GM19372 (cell line): ENCODE results near the gene LEFTY2.
"Not testable (repeated sequence)": the region's sequence is repeated elsewhere in the genome, so short reads cannot be mapped to it uniquely, and the experiment has no call there.

Experiments
- ATAC-seq: cut with Tn5 transposase; IDR thresholded peaks from one replicate; pipeline ENCODE4 v1.9.1; 2021; ENCODE audit warnings: mild to moderate bottlenecking, low read depth, moderate library complexity; ENCODE audit not compliant: unreplicated experiment

The LEFTY2 gene, protein sequence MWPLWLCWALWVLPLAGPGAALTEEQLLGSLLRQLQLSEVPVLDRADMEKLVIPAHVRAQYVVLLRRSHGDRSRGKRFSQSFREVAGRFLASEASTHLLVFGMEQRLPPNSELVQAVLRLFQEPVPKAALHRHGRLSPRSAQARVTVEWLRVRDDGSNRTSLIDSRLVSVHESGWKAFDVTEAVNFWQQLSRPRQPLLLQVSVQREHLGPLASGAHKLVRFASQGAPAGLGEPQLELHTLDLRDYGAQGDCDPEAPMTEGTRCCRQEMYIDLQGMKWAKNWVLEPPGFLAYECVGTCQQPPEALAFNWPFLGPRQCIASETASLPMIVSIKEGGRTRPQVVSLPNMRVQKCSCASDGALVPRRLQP

DNA sequence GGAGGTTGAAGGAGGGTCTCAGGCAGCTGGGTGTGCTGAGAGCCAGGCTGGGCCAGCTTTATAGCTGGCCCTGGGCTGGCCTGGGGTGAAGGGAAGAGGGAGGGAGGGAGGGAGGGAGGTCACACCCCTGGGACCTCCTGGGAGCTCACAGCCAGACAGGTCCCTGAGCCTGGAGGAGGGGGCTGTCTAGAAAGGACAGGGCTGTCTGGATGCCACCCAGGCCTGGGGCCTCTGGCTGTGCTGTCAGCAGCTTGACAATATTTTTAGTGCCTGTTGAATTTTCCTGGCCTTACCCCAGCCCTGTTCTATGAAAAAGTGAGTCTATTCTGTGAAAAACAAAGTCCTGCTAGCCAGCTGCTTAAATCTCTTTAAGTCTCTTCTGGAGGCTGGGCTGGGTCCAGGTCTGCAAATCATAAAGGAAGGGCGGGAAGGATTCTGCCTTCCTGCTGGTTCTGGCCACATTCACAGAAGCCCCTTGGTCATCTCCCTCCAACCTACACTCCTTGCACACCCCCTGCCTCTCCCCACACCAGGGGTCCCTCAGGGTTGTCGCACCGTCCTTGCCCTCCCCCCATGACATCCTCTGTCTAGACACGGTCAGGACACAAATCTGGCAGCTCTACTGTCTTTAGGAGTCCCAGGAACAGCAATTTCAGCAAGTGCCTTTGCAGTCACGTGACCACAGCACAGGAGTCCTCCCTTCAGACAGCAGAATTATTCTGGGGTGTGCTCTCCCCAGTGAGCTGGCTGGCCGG is at the start of gene LEFTY2:
Gene LEFTY2, minus strand, starts transcription at position 34 of the 755 bp plus-strand sequence. CDS start 80 bp downstream, outside the sequence.
- no peak for ATAC-seq

DNA sequence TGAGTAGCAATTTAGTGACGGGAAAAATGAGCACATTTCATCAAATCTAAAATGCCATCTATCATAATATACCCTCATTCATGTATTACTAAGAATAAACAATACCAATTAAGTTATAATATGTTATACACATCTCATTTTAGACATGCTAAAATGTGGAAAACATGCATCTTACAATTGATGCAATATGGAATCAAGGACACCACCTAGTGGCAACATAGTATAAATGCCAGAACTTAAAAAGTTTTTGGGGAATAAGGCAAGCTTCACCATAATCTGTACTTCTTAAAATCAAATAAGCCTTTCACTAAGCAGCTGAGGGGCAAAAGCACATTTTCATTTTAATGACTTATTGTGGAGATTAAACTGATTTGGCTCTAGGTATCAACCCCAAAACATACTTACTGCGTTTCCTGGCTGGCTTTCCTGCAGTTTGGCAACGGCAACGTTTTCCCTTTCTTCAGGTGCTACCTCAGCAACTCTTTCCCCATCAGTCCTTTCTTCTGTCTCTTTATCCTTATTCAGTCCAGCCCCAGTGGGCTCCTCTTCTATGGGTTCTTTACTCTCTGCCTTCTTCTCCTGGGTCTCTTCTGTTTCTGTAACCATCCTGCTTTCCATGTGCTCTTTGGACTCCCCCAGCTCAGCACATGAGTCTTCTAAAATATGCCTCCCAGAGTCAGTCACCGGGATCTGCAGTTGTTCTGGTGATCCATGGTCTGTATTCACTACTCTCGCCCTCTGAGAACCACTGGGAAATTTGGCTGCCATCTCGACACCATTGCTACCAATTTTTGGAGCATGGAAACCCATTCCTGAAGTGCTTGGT is 46.7 kb upstream of the LEFTY2 start:
- ATAC-seq = no peak

DNA sequence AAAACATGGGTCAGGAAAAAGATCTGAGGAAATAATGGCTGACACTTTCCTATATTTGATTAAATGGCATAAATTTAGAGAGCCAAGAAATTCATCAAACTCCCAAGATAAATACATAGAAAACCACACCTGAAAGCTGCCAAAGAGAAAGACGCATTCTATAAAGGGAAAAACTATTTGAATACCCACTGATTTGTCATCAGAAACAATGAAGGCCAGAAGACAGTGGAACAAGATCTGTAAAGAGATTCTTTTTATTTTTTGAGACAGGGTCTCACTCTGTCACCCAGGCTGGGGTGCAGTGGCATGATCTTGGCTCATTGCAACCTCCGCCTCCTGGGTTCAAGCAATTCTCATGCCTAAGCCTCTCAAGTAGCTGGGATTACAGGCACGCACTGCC is 40.7 kb upstream of the LEFTY2 start:
- no peak for ATAC-seq

DNA sequence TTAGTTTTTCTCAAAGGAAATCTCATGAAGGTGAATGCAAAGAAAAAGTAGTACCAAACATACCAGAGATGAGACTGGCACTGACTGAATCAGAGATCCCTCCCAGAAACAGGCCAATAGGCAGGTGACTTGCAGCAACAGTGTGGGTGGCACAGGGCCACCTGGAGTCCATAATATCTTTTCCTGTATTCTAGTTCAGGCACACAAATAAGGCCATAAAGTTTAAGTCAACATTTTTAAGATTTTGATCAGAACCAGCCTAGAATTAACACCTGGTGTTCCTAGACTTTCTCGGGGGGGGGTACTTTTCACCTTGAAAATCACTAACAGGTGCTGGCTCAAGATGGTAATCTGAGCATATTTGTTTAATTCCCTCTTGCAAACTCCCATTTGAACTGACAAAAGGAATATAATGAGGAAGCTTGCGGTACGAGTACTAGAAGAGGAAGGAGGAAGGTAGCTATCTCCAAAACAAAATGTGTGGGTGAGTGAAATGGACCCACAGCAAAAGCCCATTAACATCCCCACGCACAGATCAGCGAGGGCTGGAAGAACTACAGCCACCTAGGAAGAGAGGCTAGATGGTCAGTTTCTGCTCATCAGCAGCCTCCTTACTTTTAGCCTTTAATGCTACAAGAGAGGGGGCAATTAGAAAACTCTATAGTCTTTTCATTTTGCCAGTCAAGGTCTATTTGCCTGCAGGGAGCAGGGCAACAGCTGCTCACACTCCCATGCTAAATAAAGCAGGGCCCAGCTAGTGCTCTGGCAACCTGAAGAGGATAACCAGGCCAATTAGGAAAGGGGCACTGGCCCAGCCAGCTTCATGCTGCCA is 39.2 kb upstream of the LEFTY2 start:
- no peak for ATAC-seq

DNA sequence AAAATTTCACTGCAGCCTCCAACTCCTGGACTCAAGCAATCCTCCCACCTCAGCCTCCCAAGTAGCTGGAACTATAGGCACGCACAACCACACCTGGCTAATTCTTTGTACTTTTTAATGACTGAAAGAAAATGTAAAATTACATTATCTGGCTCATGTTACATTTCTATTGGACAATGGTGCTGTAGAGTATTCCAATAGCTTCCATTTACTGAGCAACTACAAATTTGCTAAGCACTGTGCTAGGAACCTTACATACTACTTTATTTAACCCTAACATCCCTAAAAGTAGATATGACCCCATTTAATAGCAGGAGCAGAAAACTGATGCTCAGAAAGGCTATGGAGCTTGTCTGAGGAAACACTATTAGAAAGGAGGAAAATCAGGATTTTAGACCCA is 38.4 kb upstream of the LEFTY2 start:
- ATAC-seq = no peak

DNA sequence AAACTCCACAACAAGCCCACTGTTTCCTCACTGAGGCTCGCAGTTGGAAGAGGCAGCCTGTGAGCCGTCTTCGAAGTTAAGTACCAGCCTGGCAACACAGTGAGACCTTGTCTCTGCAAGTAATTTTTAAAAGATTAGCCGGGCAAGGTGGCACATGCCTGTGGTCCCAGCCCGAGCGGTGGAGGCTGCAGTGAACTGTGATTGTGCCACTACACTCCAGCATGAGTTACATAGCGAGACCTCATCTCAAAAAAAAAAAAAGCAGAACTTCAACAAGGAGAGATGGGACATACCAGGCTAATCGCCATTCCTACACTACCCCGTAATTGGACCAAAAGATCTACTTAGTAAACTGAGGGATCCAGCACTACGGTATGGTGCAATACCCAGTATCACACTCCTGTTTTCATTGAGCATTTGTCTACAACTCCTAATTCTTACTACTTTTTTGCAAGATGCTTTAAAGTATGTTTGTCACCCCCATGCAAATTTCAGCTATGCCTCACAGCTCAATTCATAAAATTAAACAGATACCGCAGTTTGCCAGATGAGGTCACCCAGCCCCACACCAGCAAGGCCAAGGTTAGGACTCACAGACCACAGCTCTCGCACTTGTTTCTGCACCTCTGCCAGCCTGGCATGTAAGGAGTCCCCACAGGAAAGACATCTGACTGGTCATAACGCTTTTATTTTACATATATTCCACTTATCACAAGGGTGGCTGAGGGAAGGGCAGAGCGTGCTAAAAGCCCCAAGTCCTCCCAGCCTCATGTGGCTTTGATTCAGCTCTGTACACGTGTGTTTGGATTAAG is 37.1 kb upstream of the LEFTY2 start:
- no peak for ATAC-seq

DNA sequence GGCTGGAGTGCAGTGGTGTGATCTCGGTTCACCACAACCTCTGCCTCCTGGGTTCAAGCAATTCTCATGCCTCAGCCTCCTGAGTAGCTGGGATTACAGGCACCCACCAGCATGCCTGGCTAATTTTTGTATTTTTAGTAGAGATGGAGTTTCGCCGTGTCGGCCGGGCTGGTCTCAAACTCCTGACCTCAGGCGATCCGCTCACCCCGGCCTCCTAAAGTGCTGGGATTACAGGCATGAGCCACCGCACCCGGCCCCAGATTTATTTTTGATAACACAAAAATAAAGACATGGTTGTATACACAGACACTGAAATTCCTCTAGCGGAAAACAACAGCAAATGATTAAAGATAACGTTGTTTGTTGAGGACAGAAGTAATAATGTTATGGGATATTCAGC is 34.1 kb upstream of the LEFTY2 start:
- ATAC-seq = not testable (repeated sequence)

DNA sequence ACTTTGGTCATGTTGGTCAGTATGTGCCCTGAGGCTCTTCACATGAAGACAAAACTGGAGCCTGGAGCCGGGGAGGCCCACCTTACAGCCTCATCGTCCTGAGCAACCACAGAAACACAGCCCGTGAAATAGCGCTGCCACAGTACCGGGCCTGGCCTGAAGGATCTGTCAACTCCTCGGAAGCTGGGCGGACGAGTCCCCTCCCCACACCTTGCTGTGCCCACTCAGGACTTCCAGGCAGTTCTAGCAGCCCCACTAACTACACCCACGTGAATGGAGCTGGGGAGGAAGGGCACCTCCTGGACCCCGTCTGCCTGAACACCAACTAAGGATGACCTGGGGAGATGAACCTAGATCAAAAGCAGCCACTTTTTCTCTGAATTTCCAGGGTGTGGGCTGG is 33.4 kb upstream of the LEFTY2 start:
- no peak for ATAC-seq

DNA sequence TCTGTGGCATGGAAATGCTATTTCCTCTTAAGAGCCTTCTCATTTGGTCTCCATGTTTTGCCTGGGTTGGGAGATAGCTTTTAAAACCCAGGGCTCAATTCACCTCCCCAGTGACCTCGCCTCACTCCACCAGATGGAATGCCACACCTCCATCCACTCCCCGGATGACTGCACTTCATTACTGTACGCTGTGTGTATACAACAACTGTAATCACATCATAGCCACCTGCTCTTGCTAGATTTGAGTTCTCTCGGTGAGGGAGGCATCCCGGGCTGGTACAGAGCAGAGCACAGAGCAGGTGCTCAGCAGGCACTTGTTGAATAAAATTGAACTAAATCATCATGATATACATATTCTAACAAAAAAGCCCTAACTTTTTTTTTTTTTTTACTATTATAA is 32.1 kb upstream of the LEFTY2 start:
- ATAC-seq = no peak

DNA sequence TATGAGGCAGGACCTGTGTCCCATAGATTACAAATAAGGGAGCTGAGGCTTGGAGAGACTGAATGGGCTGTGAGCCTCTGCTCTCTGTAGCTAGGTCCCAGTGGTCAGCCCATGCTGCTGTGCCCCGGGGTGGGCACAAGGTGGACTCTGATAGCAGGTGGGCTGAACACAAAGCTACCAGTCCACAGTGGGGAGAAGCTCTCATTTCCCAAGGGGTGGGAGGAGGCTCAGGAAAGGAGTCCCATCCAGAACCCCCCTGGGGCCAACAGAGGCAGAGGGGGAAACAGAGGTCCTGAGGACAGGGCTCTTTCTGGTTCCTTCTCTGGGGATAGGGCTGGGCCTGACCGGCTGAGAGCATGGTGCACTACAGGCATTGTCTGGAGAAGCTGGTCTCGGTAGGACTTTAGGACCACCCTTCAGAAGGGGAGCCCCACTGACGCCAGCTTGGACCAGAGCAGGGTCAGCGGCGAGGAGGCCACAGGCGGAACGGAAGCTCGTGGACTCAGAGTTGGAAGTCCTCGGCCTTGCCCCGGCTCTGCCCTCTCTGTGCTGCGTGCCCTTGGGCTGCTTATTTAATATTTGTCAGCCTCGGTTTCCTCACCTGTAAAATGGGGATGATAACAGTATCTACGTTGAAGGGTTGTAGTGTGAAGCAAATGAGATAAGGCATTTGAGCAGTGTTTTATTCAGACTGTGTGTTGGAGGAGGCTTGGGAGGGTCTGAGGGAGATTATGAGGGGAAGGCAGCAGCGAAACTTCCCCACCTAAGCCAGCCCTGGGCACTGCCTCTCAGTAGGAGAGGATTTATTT is 31.5 kb upstream of the LEFTY2 start:
- no peak for ATAC-seq

DNA sequence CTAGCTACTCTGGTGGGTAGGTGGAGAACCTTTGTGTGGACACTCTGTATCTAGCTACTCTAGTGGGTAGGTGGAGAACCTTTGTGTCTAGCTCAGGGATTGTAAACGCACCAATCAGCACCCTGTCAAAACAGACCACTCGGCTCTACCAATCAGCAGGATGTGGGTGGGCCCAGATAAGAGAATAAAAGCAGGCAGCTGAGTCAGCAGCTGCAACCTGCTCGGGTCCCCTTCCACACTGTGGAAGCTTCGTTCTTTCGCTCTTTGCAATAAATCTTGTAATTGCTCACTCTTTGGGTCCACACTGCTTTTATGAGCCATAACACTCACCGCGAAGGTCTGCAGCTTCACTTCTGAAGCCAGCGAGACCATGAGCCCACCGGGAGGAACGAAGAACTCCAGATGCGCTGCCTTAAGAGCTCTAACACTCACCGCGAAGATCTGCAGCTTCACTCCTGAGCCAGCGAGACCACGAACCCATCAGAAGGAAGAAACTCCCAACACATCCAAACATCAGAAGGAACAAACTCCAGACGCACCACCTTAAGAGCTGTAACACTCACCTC is 29.7 kb upstream of the LEFTY2 start:
- ATAC-seq = not testable (repeated sequence)

DNA sequence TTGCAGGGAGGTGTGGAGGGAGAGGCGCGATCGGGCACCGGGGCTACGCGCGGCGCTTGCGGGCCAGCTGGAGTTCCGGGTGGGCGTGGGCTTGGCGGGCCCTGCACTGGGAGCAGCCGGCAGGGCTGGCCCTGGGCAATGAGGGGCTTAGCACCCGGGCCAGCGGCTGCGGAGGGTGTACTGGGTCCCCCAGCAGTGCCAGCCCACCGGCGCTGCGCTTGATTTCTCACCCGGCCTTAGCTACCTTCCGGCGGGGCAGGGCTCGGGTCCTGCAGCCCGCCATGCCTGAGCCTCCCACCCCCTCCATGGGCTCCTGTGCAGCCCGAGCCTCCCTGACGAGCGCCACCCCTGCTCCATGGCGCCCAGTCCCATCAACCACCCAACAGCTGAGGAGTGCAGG is 28.7 kb upstream of the LEFTY2 start:
- ATAC-seq = not testable (repeated sequence)

DNA sequence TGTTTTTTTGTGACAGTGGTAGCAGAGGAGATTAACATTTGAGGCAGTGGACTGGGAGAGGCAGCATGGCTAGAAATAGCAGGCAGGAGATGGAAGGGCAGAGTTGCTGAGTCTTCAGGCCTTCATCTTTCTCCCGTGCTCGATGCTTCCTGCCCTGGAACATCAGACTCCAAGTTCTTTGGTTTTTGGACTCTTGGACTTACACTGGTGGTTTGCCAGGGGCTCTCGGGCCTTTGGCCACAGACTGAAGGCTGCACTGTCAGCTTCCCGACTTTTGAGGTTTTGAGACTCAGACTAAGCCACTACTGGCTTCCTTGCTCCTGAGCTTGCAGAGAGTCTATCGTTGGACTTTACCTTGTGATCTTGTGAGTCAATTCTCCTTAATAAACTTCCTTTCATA is 24.2 kb upstream of the LEFTY2 start:
- no peak for ATAC-seq

DNA sequence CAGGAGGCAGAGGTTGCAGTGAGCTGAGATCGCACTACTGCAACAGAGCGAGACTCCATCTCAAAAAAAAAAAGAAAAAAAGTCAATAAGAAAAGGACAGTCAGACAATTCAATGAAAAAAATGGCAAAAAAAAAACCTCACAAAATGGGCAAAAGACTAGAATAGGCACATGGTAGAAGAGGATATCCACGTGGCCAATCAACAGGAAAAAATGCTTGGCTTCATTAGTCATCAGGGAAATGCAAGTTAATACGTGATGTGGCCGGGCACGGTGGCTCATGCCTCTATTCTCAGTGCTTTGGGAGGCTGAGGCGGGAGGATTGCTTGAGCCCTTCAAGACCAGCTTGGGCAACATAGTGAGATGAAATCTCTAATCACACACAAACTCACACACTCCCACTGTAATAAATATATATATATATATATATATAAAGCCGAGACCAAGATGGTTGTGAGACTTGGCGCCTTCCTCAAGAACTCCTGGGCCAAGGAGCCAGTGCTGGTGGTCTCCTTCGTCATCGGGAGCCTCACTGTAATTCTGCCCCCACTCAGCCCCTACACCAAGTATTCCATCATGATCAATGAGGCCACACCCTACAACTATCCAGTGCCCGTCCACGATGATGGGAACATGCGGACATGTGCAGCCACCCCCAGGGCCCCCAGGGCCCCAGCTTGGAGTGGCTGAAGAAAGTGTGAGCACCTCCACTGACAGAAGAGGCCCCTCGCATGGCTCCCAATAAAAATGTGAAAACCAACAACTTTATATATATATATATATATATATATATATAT is 22.9 kb upstream of the LEFTY2 start:
- no peak for ATAC-seq

DNA sequence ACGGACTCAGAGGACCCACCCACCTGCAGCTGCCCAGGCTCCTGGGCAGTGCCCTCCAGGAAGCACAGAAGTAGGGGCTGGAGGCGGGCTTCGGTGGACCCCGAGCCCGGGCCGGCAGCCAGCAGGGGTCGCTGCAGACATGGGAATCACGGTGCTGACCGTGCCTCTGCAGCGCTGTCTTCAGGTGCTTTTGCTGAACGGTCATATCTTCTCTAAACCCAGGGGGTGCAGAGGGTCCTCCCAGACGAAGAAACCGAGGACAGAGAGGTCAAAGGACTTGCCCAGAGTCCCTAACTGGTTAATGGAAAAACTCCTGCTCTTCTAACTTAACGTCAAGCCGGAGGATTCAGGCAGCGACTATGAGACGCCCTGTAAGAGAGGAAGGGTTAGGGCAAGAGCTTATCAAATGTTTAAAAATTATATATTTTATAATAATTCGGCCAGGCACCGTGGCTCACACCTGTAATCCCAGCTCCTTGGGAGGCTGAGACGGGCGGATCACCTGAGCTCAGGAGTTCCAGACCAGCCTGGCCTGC is 21.5 kb upstream of the LEFTY2 start:
- ATAC-seq = peak; percentile 77

DNA sequence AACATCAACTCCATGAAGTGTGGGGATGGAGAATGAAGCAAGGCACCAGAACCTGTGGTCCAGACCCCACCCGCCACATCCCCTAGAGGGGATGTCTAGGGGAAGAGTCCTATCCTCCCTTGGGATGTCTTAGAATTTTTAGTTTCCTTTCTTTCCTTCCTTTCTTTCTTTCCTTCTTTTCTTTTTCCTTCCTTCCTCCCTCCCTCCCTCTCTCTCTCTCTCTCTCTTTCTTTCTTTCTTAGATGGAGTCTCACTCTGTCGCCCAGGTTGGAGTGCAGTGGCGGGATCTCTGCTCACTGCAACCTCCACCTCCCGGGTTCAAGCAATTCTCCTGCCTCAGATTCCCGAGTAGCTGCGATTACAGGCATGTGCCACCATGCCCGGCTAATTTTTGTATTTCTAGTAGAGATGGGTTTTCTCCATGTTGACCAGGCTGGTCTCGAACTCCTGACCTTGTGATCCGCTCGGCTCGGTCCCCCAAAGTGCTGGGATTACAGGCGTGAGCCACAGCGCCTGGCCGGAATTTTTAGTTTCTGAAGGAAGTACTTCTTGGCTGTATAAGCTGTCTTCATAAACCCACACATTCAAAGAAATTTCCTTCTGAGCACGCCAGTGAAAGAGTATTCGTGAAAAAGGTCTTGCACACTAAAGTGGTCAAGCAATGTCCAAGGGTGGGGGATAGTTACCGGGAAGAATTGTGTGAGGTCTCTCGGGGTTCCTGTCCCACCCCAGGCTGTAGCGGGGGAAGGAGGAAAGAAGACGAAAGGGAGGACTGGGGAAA is 20.8 kb upstream of the LEFTY2 start:
- ATAC-seq = no peak
